Measurements from ENCODE around the gene CDC42SE2. TPM values are rescaled to one million over a fixed set of nuclear protein-coding genes. Genes with fewer than 3 reads are reported as not detected.
A peak's percentile ranks its signal among the peaks of the same experiment; 100 is the strongest.

The CDC42SE2 gene
- total and polyA plus RNA-seq, 2 experiments from 2014 or later, result 24.2 to 36.2 TPM

GRCh38 chr5:131262953-131263541, 806 bp upstream of the CDC42SE2 start:
- Mint-ChIP-seq H3K4me3 (peak overlapping the region; percentile 83), H3K27me3 (ENCODE audit: insufficient read depth, low read depth, poor library complexity) (no peaks in the 10 kb centered on the region), H3K36me3 (ENCODE audit: low read depth) (no peaks in the 10 kb centered on the region), H3K4me1 (peaks cover 14% of the 10 kb centered on the region; the same call in 2 of the 3 replicates), H3K9me3 (no peaks in the 10 kb centered on the region), H3K27ac (no peak overlapping the region)
- peak overlapping the region; percentile 88 for H3K4me2 ChIP-seq
- TF ChIP-seq ZNF114 (CRISPR knock-in tag; IDR thresholded peaks at IDR 0.05) (no peak), STAT1 (IDR thresholded peaks at IDR 0.05; ENCODE audit: unreplicated experiment) (no peak), JUNB (IDR thresholded peaks at IDR 0.05; ENCODE audit: unreplicated experiment) (no peak), NANOG (IDR thresholded peaks at IDR 0.05; ENCODE audit: borderline replicate concordance) (no peak), ZNF331 (CRISPR knock-in tag; IDR thresholded peaks at IDR 0.05; ENCODE audit: low read depth) (no peak), POLR2AphosphoS5 (IDR thresholded peaks at IDR 0.05; ENCODE audit: low read depth) (no peak), CREB1 (CRISPR knock-in tag; IDR thresholded peaks at IDR 0.05; ENCODE audit: low read depth) (no peak), EZH2phosphoT487 (IDR thresholded peaks at IDR 0.05; ENCODE audit: unreplicated experiment) (no peak), CTCF (conservative IDR thresholded peaks at IDR 0.05; ENCODE audit: low read depth in 2 of 2) (no peak), EZH2 (IDR thresholded peaks at IDR 0.05; ENCODE audit: low read depth, unreplicated experiment) (no peak)
- TF ChIP-seq, protein P1, sequence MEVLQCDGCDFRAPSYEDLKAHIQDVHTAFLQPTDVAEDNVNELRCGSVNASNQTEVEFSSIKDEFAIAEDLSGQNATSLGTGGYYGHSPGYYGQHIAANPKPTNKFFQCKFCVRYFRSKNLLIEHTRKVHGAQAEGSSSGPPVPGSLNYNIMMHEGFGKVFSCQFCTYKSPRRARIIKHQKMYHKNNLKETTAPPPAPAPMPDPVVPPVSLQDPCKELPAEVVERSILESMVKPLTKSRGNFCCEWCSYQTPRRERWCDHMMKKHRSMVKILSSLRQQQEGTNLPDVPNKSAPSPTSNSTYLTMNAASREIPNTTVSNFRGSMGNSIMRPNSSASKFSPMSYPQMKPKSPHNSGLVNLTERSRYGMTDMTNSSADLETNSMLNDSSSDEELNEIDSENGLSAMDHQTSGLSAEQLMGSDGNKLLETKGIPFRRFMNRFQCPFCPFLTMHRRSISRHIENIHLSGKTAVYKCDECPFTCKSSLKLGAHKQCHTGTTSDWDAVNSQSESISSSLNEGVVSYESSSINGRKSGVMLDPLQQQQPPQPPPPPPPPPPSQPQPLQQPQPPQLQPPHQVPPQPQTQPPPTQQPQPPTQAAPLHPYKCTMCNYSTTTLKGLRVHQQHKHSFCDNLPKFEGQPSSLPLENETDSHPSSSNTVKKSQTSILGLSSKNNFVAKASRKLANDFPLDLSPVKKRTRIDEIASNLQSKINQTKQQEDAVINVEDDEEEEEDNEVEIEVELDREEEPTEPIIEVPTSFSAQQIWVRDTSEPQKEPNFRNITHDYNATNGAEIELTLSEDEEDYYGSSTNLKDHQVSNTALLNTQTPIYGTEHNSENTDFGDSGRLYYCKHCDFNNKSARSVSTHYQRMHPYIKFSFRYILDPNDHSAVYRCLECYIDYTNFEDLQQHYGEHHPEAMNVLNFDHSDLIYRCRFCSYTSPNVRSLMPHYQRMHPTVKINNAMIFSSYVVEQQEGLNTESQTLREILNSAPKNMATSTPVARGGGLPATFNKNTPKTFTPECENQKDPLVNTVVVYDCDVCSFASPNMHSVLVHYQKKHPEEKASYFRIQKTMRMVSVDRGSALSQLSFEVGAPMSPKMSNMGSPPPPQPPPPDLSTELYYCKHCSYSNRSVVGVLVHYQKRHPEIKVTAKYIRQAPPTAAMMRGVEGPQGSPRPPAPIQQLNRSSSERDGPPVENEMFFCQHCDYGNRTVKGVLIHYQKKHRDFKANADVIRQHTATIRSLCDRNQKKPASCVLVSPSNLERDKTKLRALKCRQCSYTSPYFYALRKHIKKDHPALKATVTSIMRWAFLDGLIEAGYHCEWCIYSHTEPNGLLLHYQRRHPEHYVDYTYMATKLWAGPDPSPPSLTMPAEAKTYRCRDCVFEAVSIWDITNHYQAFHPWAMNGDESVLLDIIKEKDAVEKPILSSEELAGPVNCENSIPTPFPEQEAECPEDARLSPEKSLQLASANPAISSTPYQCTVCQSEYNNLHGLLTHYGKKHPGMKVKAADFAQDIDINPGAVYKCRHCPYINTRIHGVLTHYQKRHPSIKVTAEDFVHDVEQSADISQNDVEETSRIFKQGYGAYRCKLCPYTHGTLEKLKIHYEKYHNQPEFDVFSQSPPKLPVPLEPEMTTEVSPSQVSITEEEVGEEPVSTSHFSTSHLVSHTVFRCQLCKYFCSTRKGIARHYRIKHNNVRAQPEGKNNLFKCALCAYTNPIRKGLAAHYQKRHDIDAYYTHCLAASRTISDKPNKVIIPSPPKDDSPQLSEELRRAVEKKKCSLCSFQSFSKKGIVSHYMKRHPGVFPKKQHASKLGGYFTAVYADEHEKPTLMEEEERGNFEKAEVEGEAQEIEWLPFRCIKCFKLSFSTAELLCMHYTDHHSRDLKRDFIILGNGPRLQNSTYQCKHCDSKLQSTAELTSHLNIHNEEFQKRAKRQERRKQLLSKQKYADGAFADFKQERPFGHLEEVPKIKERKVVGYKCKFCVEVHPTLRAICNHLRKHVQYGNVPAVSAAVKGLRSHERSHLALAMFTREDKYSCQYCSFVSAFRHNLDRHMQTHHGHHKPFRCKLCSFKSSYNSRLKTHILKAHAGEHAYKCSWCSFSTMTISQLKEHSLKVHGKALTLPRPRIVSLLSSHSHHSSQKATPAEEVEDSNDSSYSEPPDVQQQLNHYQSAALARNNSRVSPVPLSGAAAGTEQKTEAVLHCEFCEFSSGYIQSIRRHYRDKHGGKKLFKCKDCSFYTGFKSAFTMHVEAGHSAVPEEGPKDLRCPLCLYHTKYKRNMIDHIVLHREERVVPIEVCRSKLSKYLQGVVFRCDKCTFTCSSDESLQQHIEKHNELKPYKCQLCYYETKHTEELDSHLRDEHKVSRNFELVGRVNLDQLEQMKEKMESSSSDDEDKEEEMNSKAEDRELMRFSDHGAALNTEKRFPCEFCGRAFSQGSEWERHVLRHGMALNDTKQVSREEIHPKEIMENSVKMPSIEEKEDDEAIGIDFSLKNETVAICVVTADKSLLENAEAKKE (CRISPR knock-in tag; IDR thresholded peaks at IDR 0.05), result no peak
- TF ChIP-seq, protein P2, sequence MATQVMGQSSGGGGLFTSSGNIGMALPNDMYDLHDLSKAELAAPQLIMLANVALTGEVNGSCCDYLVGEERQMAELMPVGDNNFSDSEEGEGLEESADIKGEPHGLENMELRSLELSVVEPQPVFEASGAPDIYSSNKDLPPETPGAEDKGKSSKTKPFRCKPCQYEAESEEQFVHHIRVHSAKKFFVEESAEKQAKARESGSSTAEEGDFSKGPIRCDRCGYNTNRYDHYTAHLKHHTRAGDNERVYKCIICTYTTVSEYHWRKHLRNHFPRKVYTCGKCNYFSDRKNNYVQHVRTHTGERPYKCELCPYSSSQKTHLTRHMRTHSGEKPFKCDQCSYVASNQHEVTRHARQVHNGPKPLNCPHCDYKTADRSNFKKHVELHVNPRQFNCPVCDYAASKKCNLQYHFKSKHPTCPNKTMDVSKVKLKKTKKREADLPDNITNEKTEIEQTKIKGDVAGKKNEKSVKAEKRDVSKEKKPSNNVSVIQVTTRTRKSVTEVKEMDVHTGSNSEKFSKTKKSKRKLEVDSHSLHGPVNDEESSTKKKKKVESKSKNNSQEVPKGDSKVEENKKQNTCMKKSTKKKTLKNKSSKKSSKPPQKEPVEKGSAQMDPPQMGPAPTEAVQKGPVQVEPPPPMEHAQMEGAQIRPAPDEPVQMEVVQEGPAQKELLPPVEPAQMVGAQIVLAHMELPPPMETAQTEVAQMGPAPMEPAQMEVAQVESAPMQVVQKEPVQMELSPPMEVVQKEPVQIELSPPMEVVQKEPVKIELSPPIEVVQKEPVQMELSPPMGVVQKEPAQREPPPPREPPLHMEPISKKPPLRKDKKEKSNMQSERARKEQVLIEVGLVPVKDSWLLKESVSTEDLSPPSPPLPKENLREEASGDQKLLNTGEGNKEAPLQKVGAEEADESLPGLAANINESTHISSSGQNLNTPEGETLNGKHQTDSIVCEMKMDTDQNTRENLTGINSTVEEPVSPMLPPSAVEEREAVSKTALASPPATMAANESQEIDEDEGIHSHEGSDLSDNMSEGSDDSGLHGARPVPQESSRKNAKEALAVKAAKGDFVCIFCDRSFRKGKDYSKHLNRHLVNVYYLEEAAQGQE (IDR thresholded peaks at IDR 0.05; ENCODE audit: unreplicated experiment), result no peak
- TF ChIP-seq, protein P3, sequence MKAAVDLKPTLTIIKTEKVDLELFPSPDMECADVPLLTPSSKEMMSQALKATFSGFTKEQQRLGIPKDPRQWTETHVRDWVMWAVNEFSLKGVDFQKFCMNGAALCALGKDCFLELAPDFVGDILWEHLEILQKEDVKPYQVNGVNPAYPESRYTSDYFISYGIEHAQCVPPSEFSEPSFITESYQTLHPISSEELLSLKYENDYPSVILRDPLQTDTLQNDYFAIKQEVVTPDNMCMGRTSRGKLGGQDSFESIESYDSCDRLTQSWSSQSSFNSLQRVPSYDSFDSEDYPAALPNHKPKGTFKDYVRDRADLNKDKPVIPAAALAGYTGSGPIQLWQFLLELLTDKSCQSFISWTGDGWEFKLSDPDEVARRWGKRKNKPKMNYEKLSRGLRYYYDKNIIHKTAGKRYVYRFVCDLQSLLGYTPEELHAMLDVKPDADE (IDR thresholded peaks at IDR 0.05), result no peak
- H3K27me3 ChIP-seq (ENCODE audit: insufficient read depth), result no peaks in the 10 kb centered on the region
- H4K20me1 ChIP-seq (replicated peaks; ENCODE audit: insufficient read depth), result peaks cover 6% of the 10 kb centered on the region; the same call in 1 of the 2 replicates
- peaks cover 28% of the 10 kb centered on the region for H3K79me2 ChIP-seq (replicated peaks; ENCODE audit: insufficient read depth)
- DNase-seq (ENCODE audit: low spot score) (peak; percentile 18), ATAC-seq (peak; percentile 4; the same call in 2 of the 3 replicates)
- no peaks in the 10 kb centered on the region for H3K4me1 ChIP-seq (ENCODE audit: insufficient read depth)
- H3K4me3 ChIP-seq, result peak overlapping the region; percentile 77
- H3F3A ChIP-seq (replicated peaks; ENCODE audit: low read depth), result no peaks in the 10 kb centered on the region
- H3K36me3 ChIP-seq (ENCODE audit: insufficient read depth), result no peaks in the 10 kb centered on the region
- no peaks in the 10 kb centered on the region for H3K9me2 ChIP-seq (ENCODE audit: insufficient read depth)
- peak overlapping the region; percentile 91; the same call in 1 of the 2 replicates for H2AFZ ChIP-seq
- no peak overlapping the region for H3K27ac ChIP-seq (ENCODE audit: low read depth)
